Testis (tissue), 2 donors: ENCODE data around the gene DUSP6.

ENCODE experiments used
- CTCF ChIP-seq, 3 experiments: fragments of 450-650 bp in 2 of 3; fragments of 200-600 bp in 1 of 3; sonication (generic) in 1 of 3; IDR thresholded peaks; one replicate each; pipeline ENCODE4 v1.5.1; 2016 to 2019; ENCODE audit warnings: antibody characterized with exemption in 3 of 3, mild to moderate bottlenecking in 2 of 3, moderate library complexity in 1 of 3
- POLR2A ChIP-seq: fragments of 450-650 bp; IDR thresholded peaks from one replicate; pipeline ENCODE4 v1.6.1; 2017; ENCODE audit warnings: antibody characterized with exemption, mild to moderate bottlenecking, moderate library complexity

DNA sequence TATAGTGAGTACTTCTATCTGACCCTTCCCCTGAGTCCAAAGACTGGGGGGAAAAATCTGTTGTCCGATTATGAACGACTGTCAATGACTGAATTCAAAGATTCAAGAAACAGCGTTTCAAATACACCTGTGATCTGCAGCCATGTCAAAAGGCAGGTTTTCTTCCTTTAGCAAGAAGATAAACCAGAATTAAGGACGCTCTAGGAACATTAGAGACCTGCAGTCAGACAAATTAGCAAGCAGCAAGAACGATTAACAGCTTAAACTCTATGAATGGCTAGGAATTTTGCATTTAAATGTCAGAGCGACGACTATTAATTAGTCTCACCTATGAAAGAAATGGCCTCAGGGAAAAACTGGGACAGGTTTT is 2.1 kb downstream of the DUSP6 start:
- TF ChIP-seq CTCF (IDR thresholded peaks at IDR 0.05) = no peak
- TF ChIP-seq POLR2A = no peak
